Measurements from ENCODE around the gene SLC47A2. TPM values are rescaled to one million over a fixed set of nuclear protein-coding genes. Genes with fewer than 3 reads are reported as not detected.
A peak's percentile ranks its signal among the peaks of the same experiment; 100 is the strongest.

Gene SLC47A2
- total and polyA plus RNA-seq, 3 experiments from 2014 or later: not detected

- POLR2A ChIA-PET: interaction anchor here (1.0 kb wide), 1 partner anchor 97 kb away, joined by 3 read pairs; no protein-coding TSS in a partner anchor
Measured at GRCh38 chr17:19744492-19744891, 28.1 kb upstream of the SLC47A2 start.

DNA sequence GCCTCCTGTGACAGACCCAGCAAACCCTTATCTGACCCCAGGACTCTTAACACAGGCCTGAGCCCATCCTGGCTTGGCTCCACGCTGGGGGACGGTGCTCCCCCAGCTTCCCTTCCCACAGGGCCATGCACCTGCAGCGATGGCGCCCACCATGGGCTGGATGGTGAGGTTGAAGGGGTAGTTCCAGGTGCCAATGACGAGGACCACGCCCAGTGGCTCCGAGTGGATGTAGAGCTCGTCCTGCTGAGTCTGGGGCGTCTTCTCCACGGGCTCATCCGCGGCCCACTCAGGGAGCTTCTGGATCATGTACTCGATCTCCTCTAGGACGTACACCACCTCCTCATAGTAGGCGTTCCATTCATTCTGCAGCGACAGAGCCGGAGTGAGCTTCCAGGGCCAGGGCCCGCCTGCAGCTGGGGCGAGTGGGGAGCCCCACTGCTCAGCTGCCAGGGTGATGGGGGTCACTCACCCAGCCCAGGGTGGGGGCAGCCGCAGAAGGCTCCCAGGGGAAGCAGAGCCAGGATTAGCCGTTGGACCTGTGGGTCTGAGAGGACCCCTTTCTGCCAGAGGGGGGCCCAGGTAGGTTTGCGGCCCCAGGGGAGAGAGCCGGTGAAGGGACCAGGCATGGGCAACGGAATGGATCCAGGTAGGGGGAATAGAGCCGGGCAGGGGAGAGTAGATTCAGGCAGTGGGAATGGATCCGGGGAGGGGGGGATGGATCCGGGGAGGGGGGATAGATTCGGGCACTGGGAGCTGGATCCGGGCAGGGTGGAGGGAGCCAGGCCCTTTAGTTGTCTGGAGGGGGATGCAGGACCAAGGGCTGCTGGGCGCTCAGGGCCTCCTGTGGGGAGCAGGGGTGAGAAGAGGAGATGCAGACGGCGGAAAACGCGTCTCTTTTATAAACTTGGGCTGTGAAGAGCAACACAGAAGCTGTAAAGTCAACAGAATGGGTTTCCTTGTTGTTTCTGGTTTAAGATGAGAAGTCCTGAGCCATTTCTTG is 27.0 kb upstream of the SLC47A2 start:
- Mint-ChIP-seq H3K27me3 (peaks cover 2 to 6% of the 10 kb centered on the region in 2 donors), H3K36me3 (no peaks in the 10 kb centered on the region)

More at GRCh38 chr17:19744492-19744891, 28.1 kb upstream of the SLC47A2 start:
- H3K27ac ChIP-seq (ENCODE audit: low read depth, low read length): no peak overlapping the region
- H3K4me1 Mint-ChIP-seq: peaks cover 0 to 10% (median 0%) of the 10 kb centered on the region in 3 donors
- H3K4me3 ChIP-seq (ENCODE audit: low read length): no peak overlapping the region
- DNase-seq: no peak
- peaks cover 0 to 3% (median 0%) of the 10 kb centered on the region in 3 donors for H3K36me3 Mint-ChIP-seq
- no peaks in the 10 kb centered on the region for H3K9me3 Mint-ChIP-seq
- H3K4me3 Mint-ChIP-seq: peak overlapping the region; percentile 58 to 88 (median 78)
- H3K9me3 ChIP-seq (ENCODE audit: low read length): no peaks in the 10 kb centered on the region
- H3K27me3 Mint-ChIP-seq: peaks cover 4 to 12% of the 10 kb centered on the region in 2 donors
- peaks cover 4% of the 10 kb centered on the region for H3K4me1 ChIP-seq (ENCODE audit: insufficient read depth, low read length)
- H3K27me3 ChIP-seq (ENCODE audit: insufficient read depth, low read length, poor library complexity, severe bottlenecking): no peaks in the 10 kb centered on the region
- H3K36me3 ChIP-seq (ENCODE audit: insufficient read depth, low read length): no peaks in the 10 kb centered on the region
- CTCF ChIA-PET: interaction anchor here (0.9 to 2.8 kb wide), 13 partner anchors 9 to 381 kb away, joined by 3 to 19 read pairs (median 5); partner anchors contain the start of genes ALDH3A2 and B9D1
- H3K27ac Mint-ChIP-seq: no peak overlapping the region

GRCh38 chr17:19742495-19742894 is 26.1 kb upstream of the SLC47A2 start:
- POLR2A ChIA-PET: no interaction called here
- no peaks in the 10 kb centered on the region for H3K36me3 ChIP-seq (ENCODE audit: insufficient read depth, low read length)

More for the DNA sequence above, 27.0 kb upstream of the SLC47A2 start:
- Histone ChIP-seq H3K4me3 (ENCODE audit: low read length) (no peak overlapping the region), H3K36me3 (ENCODE audit: insufficient read depth, low read length) (no peaks in the 10 kb centered on the region), H3K9me3 (ENCODE audit: low read length) (no peaks in the 10 kb centered on the region), H3K27me3 (ENCODE audit: insufficient read depth, low read length, poor library complexity, severe bottlenecking) (no peaks in the 10 kb centered on the region), H3K27ac (ENCODE audit: low read depth, low read length) (no peak overlapping the region), H3K4me1 (ENCODE audit: insufficient read depth, low read length) (peaks cover 4% of the 10 kb centered on the region)
- peaks cover 0 to 10% (median 0%) of the 10 kb centered on the region in 3 donors for H3K4me1 Mint-ChIP-seq
- peak overlapping the region in 1 of 8 donors; percentile 94 for H3K27ac Mint-ChIP-seq
- H3K9me3 Mint-ChIP-seq: no peaks in the 10 kb centered on the region
- POLR2A ChIA-PET: no interaction called here
- H3K4me3 Mint-ChIP-seq: peak overlapping the region in 6 of 7 donors; percentile 37 to 79 (median 66)
- DNase-seq: peak in 1 of 5 donors; percentile 25
- CTCF ChIA-PET: interaction anchor here (0.7 to 2.2 kb wide), 4 partner anchors 10 to 46 kb away, joined by 3 to 6 read pairs (median 4); no protein-coding TSS in a partner anchor

DNA sequence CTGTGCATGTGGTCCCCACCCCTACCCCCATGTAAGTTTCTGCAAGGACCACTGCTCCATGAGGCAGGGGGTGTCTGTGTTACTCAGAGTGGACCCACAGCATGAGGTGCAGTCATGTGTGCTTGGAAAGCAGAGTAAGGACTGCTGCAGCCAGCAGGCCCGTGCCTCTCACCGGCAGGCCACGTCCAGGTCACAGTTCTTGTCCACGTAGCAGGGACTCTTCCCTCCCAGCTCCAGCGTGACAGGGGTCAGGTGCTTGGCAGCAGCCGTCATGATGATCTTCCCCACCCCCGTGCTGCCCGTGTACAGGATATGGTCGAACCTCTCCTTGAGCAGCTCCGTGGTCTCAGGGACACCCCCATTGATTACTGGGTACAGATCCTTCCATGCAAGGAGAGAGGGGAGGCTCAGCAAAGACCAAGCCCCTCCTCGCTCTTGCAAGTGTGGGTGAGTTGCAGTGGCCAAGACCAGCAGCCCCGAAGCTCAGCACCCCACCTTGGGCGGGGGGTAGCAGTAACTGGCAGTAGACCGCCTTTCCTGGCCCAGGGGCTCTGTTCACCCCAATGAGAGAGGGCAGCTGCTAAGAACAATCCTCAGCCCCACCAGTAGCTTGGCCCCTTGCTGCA is 25.6 kb upstream of the SLC47A2 start:
- H3K36me3 Mint-ChIP-seq: no peaks in the 10 kb centered on the region
- Histone ChIP-seq H3K27me3 (ENCODE audit: insufficient read depth, low read length, poor library complexity, severe bottlenecking) (no peaks in the 10 kb centered on the region), H3K9me3 (ENCODE audit: low read length) (no peaks in the 10 kb centered on the region), H3K27ac (ENCODE audit: low read depth, low read length) (no peak overlapping the region), H3K4me3 (ENCODE audit: low read length) (no peak overlapping the region), H3K4me1 (ENCODE audit: insufficient read depth, low read length) (peaks cover 4% of the 10 kb centered on the region), H3K36me3 (ENCODE audit: insufficient read depth, low read length) (no peaks in the 10 kb centered on the region)
- POLR2A ChIA-PET: no interaction called here
- H3K4me3 Mint-ChIP-seq: peak overlapping the region in 2 of 7 donors; percentile 41 to 65
- H3K4me1 Mint-ChIP-seq: peaks cover 0 to 10% (median 0%) of the 10 kb centered on the region in 3 donors
- no peak overlapping the region for H3K27ac Mint-ChIP-seq
- DNase-seq: no peak
- CTCF ChIA-PET: interaction anchor here (1.0 to 2.3 kb wide), 3 partner anchors 25 to 86 kb away, joined by 4 to 6 read pairs (median 5); no protein-coding TSS in a partner anchor
- no peaks in the 10 kb centered on the region for H3K9me3 Mint-ChIP-seq
- H3K27me3 Mint-ChIP-seq: no peaks in the 10 kb centered on the region

More at GRCh38 chr17:19742495-19742894, 26.1 kb upstream of the SLC47A2 start:
- H3K36me3 Mint-ChIP-seq: no peaks in the 10 kb centered on the region
- Histone ChIP-seq H3K27ac (ENCODE audit: low read depth, low read length) (no peak overlapping the region), H3K4me3 (ENCODE audit: low read length) (no peak overlapping the region), H3K27me3 (ENCODE audit: insufficient read depth, low read length, poor library complexity, severe bottlenecking) (no peaks in the 10 kb centered on the region), H3K9me3 (ENCODE audit: low read length) (no peaks in the 10 kb centered on the region), H3K4me1 (ENCODE audit: insufficient read depth, low read length) (peaks cover 4% of the 10 kb centered on the region)
- CTCF ChIA-PET: interaction anchor here (1.0 to 2.3 kb wide), 3 partner anchors 24 to 87 kb away, joined by 4 to 6 read pairs (median 5); no protein-coding TSS in a partner anchor
- DNase-seq: peak in 1 of 5 donors; percentile 34
- no peak overlapping the region for H3K27ac Mint-ChIP-seq
- peak overlapping the region in 3 of 7 donors; percentile 41 to 65 (median 46) for H3K4me3 Mint-ChIP-seq
- H3K9me3 Mint-ChIP-seq: no peaks in the 10 kb centered on the region
- peaks cover under 1% of the 10 kb centered on the region in 2 donors for H3K27me3 Mint-ChIP-seq
- H3K4me1 Mint-ChIP-seq: peaks cover 0 to 10% (median 0%) of the 10 kb centered on the region in 3 donors

- H3K4me3 ChIP-seq (ENCODE audit: low read length): no peak overlapping the region
- no peaks in the 10 kb centered on the region for H3K9me3 Mint-ChIP-seq
- H3K27me3 Mint-ChIP-seq: no peaks in the 10 kb centered on the region
- H3K4me1 Mint-ChIP-seq: peaks cover 0 to 10% (median 0%) of the 10 kb centered on the region in 3 donors
- no peaks in the 10 kb centered on the region for H3K9me3 ChIP-seq (ENCODE audit: low read length)
- H3K4me1 ChIP-seq (ENCODE audit: insufficient read depth, low read length): peaks cover 4% of the 10 kb centered on the region
- no peak overlapping the region for H3K27ac Mint-ChIP-seq
- H3K36me3 Mint-ChIP-seq: no peaks in the 10 kb centered on the region
- H3K27ac ChIP-seq (ENCODE audit: low read depth, low read length): no peak overlapping the region
- no peak overlapping the region for H3K4me3 Mint-ChIP-seq
- no peaks in the 10 kb centered on the region for H3K27me3 ChIP-seq (ENCODE audit: insufficient read depth, low read length, poor library complexity, severe bottlenecking)
- ChIA-PET CTCF (interaction anchor here (2.3 kb wide), 1 partner anchor 85 kb away, joined by 5 read pairs; no protein-coding TSS in a partner anchor), POLR2A (no interaction called here)
- no peaks in the 10 kb centered on the region for H3K36me3 ChIP-seq (ENCODE audit: insufficient read depth, low read length)
- DNase-seq: no peak
Measured at GRCh38 chr17:19740933-19741332, 24.5 kb upstream of the SLC47A2 start.

GRCh38 chr17:19739241-19740201 is 23.1 kb upstream of the SLC47A2 start:
- H3K4me3 Mint-ChIP-seq: no peak overlapping the region

DNA sequence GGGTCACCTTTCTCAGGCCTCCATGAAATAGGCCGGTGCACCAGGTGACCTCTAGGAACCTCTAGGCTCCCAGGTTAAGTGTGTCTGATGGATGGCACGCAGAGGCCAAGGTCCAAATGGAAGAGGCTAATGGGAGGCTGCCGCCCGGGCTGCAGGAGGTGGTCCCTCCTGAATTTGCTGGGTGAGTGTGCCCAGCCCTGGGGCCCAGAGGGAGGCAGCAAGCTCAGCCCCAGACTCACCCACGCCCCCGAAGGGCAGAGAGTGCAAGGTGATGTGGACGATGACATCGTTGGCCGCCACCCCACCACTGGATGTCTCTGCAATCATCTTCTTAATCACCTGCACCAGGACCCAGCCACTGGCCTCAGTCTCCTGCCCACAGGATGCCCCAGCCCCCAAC is 22.4 kb upstream of the SLC47A2 start:
- no peaks in the 10 kb centered on the region for H3K27me3 Mint-ChIP-seq
- Histone ChIP-seq H3K27me3 (ENCODE audit: insufficient read depth, low read length, poor library complexity, severe bottlenecking) (no peaks in the 10 kb centered on the region), H3K9me3 (ENCODE audit: low read length) (no peaks in the 10 kb centered on the region), H3K27ac (ENCODE audit: low read depth, low read length) (no peak overlapping the region), H3K4me3 (ENCODE audit: low read length) (no peak overlapping the region), H3K4me1 (ENCODE audit: insufficient read depth, low read length) (no peaks in the 10 kb centered on the region), H3K36me3 (ENCODE audit: insufficient read depth, low read length) (no peaks in the 10 kb centered on the region)
- H3K4me3 Mint-ChIP-seq: no peak overlapping the region
- no peaks in the 10 kb centered on the region for H3K4me1 Mint-ChIP-seq
- no peaks in the 10 kb centered on the region for H3K36me3 Mint-ChIP-seq
- H3K9me3 Mint-ChIP-seq: no peaks in the 10 kb centered on the region
- ChIA-PET CTCF (no interaction called here), POLR2A (no interaction called here)
- no peak overlapping the region for H3K27ac Mint-ChIP-seq
- peak in 1 of 5 donors; percentile 17 for DNase-seq

More at GRCh38 chr17:19739241-19740201, 23.1 kb upstream of the SLC47A2 start:
- no peaks in the 10 kb centered on the region for H3K36me3 ChIP-seq (ENCODE audit: insufficient read depth, low read length)
- ChIA-PET CTCF (no interaction called here), POLR2A (no interaction called here)
- H3K4me1 ChIP-seq (ENCODE audit: insufficient read depth, low read length): no peaks in the 10 kb centered on the region
- H3K9me3 Mint-ChIP-seq: no peaks in the 10 kb centered on the region
- no peak overlapping the region for H3K4me3 ChIP-seq (ENCODE audit: low read length)
- H3K27ac ChIP-seq (ENCODE audit: low read depth, low read length): no peak overlapping the region
- no peaks in the 10 kb centered on the region for H3K27me3 Mint-ChIP-seq
- no peak overlapping the region for H3K27ac Mint-ChIP-seq
- no peaks in the 10 kb centered on the region for H3K9me3 ChIP-seq (ENCODE audit: low read length)
- no peaks in the 10 kb centered on the region for H3K36me3 Mint-ChIP-seq
- peaks cover 0 to 3% (median 0%) of the 10 kb centered on the region in 3 donors for H3K4me1 Mint-ChIP-seq
- DNase-seq: no peak
- H3K27me3 ChIP-seq (ENCODE audit: insufficient read depth, low read length, poor library complexity, severe bottlenecking): no peaks in the 10 kb centered on the region

All from CD8-positive, alpha-beta memory T cell (primary cell).